AG04450 (cell line): ENCODE data around the gene PARP15. TPM values are rescaled to one million over a fixed set of nuclear protein-coding genes. Genes with fewer than 3 reads are reported as not detected.
"Not testable (repeated sequence)": the region's sequence is repeated elsewhere in the genome, so short reads cannot be mapped to it uniquely, and the experiment has no call there.

ENCODE experiments used
- CTCF ChIA-PET: fragments of 300-600, 350-600 bp; formaldehyde crosslinking; extraction: SDS; loops from one replicate; lab custom pipeline; 2022; ENCODE audit warnings: antibody characterized with exemption, inconsistent platforms; lab: Charles Lee
- POLR2A ChIA-PET: fragments of 350-600 bp; formaldehyde crosslinking; extraction: SDS; loops from one replicate; lab custom pipeline; 2021; ENCODE audit warnings: antibody characterized with exemption, inconsistent platforms; lab: Yijun Ruan, JAX
- DNase-seq: peaks from one replicate; pipeline ENCODE4 v3.0.0-alpha.2; 2011; ENCODE audit warnings: low read depth, low spot score
- H3K27ac ChIP-seq: one replicate; pipeline ENCODE4 v1.5.1; 2012; ENCODE audit warnings: low read depth, low read length, control low read depth
- H3K27me3 ChIP-seq: one replicate; pipeline ENCODE4 v1.6.0; 2012; ENCODE audit warnings: low read length; ENCODE audit not compliant: control insufficient read depth, insufficient read depth
- H3K4me3 ChIP-seq: 2 replicates; pipeline ENCODE4 v1.5.1; 2011; ENCODE audit warnings: mild to moderate bottlenecking, low read depth, low read length, control low read depth
- H3K9me3 ChIP-seq: 2 replicates; pipeline ENCODE4 v1.5.1; 2012; ENCODE audit warnings: low read length; ENCODE audit not compliant: control insufficient read depth, insufficient read depth
- CTCF ChIP-seq: IDR thresholded peaks from 2 replicates; pipeline ENCODE4 v1.5.1; 2011; ENCODE audit warnings: low read depth, low read length, control low read depth, inconsistent platforms
- polyA plus RNA-seq: library from polyadenylated mRNA; depleted of rRNA; stranded (reverse); fragments of >200 nt; gene quantifications from 2 replicates; pipeline ENCODE4 v1.2.3, GENCODE V29; 2011

Gene PARP15
- polyA plus RNA-seq, 1 experiment: 0.22 TPM

- no peaks in the 10 kb centered on the region for H3K9me3 ChIP-seq
- peaks cover 15% of the 10 kb centered on the region for H3K27me3 ChIP-seq
- no peak overlapping the region for H3K27ac ChIP-seq
- DNase-seq: no peak
- TF ChIP-seq CTCF: no peak
- ChIA-PET POLR2A (no interaction called here), CTCF (interaction anchor here (0.6 to 1.7 kb wide), 2 partner anchors 39 to 84 kb away, joined by 3 to 7 read pairs; no protein-coding TSS in a partner anchor)
- no peak overlapping the region for H3K4me3 ChIP-seq
Observed at GRCh38 chr3:122640437-122640999, 63.1 kb downstream of the PARP15 start.

GRCh38 chr3:122642935-122643334 is 65.5 kb downstream of the PARP15 start:
- ChIA-PET POLR2A (no interaction called here), CTCF (interaction anchor here (1.0 kb wide), 1 partner anchor 36 kb away, joined by 4 read pairs; no protein-coding TSS in a partner anchor)
- no peak overlapping the region for H3K4me3 ChIP-seq
- DNase-seq: no peak
- no peak for TF ChIP-seq CTCF
- H3K9me3 ChIP-seq: no peaks in the 10 kb centered on the region
- H3K27ac ChIP-seq: no peak overlapping the region
- H3K27me3 ChIP-seq: peaks cover 12% of the 10 kb centered on the region

GRCh38 chr3:122646146-122646988 is 68.9 kb downstream of the PARP15 start:
- POLR2A ChIA-PET: no interaction called here

GRCh38 chr3:122651233-122651907 is 73.9 kb downstream of the PARP15 start:
- H3K27ac ChIP-seq, POLR2A ChIA-PET, DNase-seq, H3K9me3 ChIP-seq, H3K4me3 ChIP-seq: not testable (repeated sequence)
- peaks cover 17% of the 10 kb centered on the region for H3K27me3 ChIP-seq
- CTCF ChIA-PET: interaction anchor here (0.8 kb wide), 1 partner anchor 9 kb away, joined by 3 read pairs; no protein-coding TSS in a partner anchor

More at GRCh38 chr3:122646146-122646988, 68.9 kb downstream of the PARP15 start:
- CTCF ChIA-PET: no interaction called here
- no peak for DNase-seq
- H3K4me3 ChIP-seq: no peak overlapping the region
- no peaks in the 10 kb centered on the region for H3K9me3 ChIP-seq
- peaks cover 24% of the 10 kb centered on the region for H3K27me3 ChIP-seq
- H3K27ac ChIP-seq: no peak overlapping the region
- TF ChIP-seq CTCF: no peak

- H3K27me3 ChIP-seq: peaks cover 14% of the 10 kb centered on the region
- H3K4me3 ChIP-seq, DNase-seq, H3K9me3 ChIP-seq, CTCF ChIA-PET, POLR2A ChIA-PET, H3K27ac ChIP-seq: not testable (repeated sequence)
Observed at GRCh38 chr3:122651962-122652361, 74.5 kb downstream of the PARP15 start.

GRCh38 chr3:122658336-122658735 is 80.9 kb downstream of the PARP15 start:
- DNase-seq, CTCF ChIA-PET, H3K27me3 ChIP-seq: not testable (repeated sequence)

More at GRCh38 chr3:122658336-122658735, 80.9 kb downstream of the PARP15 start:
- H3K9me3 ChIP-seq, POLR2A ChIA-PET, H3K4me3 ChIP-seq, H3K27ac ChIP-seq: not testable (repeated sequence)
